ENCODE results near the gene CNNM1.

DNA sequence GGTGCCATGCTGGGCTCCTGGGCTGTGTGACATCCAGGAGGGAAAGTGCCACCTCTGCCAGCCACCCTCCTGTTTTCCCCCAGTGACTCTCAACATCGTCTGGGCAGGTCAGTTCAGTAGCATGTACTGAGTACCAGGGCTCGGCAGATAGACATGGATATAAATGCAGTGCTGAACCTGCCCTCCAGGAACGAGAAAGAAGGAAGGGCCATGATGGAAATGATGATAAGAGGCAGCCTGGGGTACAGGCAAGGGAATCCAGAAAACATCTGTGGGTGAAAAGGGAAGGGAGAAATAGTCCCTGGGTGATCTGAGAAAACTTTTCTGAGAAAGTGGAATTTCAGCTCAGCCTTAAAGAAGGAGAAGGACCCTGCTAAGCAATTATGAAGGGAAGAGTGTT lies 12.1 kb downstream of the CNNM1 start:
- TF ChIP-seq CTCF (IDR thresholded peaks at IDR 0.05 in 2 of 3, conservative IDR thresholded peaks at IDR 0.05 in 1 of 3; ENCODE audit: borderline replicate concordance in 1 of 3, insufficient read depth in 1 of 3, low read depth in 2 of 3, low read length in 2 of 3): no peak
- no peak for TF ChIP-seq POLR2AphosphoS5 (IDR thresholded peaks at IDR 0.05; ENCODE audit: low read depth, low read length)
- no peak for TF ChIP-seq RAD21 (IDR thresholded peaks at IDR 0.05; ENCODE audit: low read depth)
- TF ChIP-seq POLR2A (IDR thresholded peaks at IDR 0.05; ENCODE audit: borderline replicate concordance, extremely low read depth, insufficient read depth, insufficient read length): no peak
